Measurements from ENCODE around the gene SMAP2.

The SMAP2 gene

GRCh38 chr1:40422630-40423263, 49.2 kb downstream of the SMAP2 start:
- no peak for DNase-seq

- no peak for DNase-seq
Observed at GRCh38 chr1:40423264-40423642, 49.7 kb downstream of the SMAP2 start.

- DNase-seq: no peak
Observed at GRCh38 chr1:40423951-40424618, 50.6 kb downstream of the SMAP2 start.

- DNase-seq: no peak
Observed at GRCh38 chr1:40425198-40425597, 51.7 kb downstream of the SMAP2 start.

- no peak for DNase-seq
Observed at GRCh38 chr1:40431385-40431784, 57.9 kb downstream of the SMAP2 start.

- DNase-seq: no peak
Observed at GRCh38 chr1:40432644-40433390, 59.3 kb downstream of the SMAP2 start.

GRCh38 chr1:40435471-40435870, 61.9 kb downstream of the SMAP2 start:
- DNase-seq: no peak

GRCh38 chr1:40435876-40436275, 62.3 kb downstream of the SMAP2 start:
- no peak for DNase-seq

GRCh38 chr1:40438391-40439015, 65.0 kb downstream of the SMAP2 start:
- DNase-seq: no peak

- DNase-seq: peak; percentile 23
Observed at GRCh38 chr1:40439247-40439646, 65.7 kb downstream of the SMAP2 start.

GRCh38 chr1:40449684-40450494, 76.4 kb downstream of the SMAP2 start, which contains the start of gene ZFP69B:
Gene ZFP69B (plus strand): TSS chr1:40450476. CDS start chr1:40450962, 486 bp downstream.
- DNase-seq: peak; percentile 93

GRCh38 chr1:40450495-40451237, 77.1 kb downstream of the SMAP2 start:
- DNase-seq: peak; percentile 82

- DNase-seq: peak; percentile 51
Observed at GRCh38 chr1:40451238-40451585, 77.7 kb downstream of the SMAP2 start.

GRCh38 chr1:40454873-40455272, 81.3 kb downstream of the SMAP2 start:
- no peak for DNase-seq

GRCh38 chr1:40462956-40463590, 89.5 kb downstream of the SMAP2 start:
- no peak for DNase-seq

- DNase-seq: no peak
Observed at GRCh38 chr1:40469327-40469726, 95.8 kb downstream of the SMAP2 start.

Data from DMS79 treated with DMSO at 0.1 percent for 48 hours (cell line).